ENCODE data around the gene NME3. TPM values are rescaled to one million over a fixed set of nuclear protein-coding genes. Genes with fewer than 3 reads are reported as not detected.

NME3 gene
- total RNA-seq, 4 donors from 2014 or later = 35.3 to 208 (median 59.7) TPM

DNA sequence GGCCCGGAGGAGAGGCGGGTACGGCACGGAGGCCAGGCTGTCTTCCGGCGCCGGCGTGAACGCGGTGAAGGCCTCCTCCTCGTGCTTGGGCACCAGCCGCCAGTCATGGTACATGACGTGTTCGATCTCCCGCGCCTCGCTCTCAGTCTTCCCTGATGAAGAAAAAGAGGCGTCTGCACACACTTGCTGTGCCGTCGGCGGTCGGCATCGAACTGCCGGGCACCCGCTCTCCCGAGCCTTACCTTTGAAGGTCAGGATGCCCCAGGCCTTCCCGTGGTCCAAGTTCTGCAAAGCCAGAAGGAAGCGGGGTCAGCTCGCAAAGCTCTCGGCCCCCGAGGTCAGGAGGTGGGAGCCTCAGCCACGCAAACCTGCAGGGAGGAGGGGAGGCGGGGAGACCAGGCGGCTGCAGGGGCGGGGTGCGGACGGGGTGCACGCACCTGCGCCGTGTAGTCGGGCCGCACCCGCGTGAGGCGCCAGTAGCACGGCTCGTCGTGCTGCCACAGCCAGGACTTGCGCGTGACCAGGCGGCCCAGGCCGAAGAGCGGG is 1.1 kb upstream of the NME3 start, which contains the start of gene EME2:
EME2 (plus strand) TSS at position 449 of the 546 bp plus-strand sequence. CDS start 418 bp downstream, outside the sequence.
- Histone ChIP-seq H3K4me3 (peak within 1 kb of the TSS; percentile 56 to 87), H3K36me3 (no peaks in the 10 kb centered on the region), H3K9me3 (no peaks in the 10 kb centered on the region), H3K27me3 (no peaks in the 10 kb centered on the region), H3K27ac (peak within 1 kb of the TSS; percentile 80 to 87), H3K4me1 (peaks cover 0 to 33% of the 10 kb centered on the region in 2 donors)
- intact Hi-C loops (cut with DNase I; ENCODE audit: low total_unique reads) = no loop called here
- DNase-seq = no peak
- TF ChIP-seq POLR2A (IDR thresholded peaks at IDR 0.05) (no peak), CTCF (IDR thresholded peaks at IDR 0.05) (no peak)

DNA sequence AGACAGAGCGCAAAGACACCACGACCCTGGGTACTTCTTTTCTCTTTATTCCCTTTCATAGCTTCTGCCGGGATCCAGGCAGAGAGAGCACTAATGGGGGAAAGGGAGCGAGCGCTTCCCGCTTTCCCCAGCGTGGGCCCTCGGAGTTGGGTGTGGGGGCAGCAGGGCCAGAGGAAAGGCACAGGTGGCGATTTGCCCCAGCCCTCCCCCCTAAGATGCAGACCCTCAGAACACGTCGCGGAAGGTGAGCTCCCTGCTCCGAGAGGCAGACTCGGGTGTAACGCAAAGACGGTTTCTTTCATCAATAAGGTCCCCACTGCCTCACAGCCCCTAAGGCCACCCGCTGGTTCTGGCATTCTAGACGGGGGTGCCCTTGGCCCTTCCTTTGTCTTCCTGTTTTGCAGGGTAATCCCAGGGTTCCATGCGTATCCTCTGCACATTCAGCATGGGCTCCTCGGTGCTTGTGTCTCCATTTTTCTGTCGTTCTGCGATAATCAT is 570 bp upstream of the NME3 start:
- Histone ChIP-seq H3K27me3 (no peaks in the 10 kb centered on the region), H3K4me3 (peak overlapping the region; percentile 56 to 87), H3K36me3 (no peaks in the 10 kb centered on the region), H3K9me3 (no peaks in the 10 kb centered on the region), H3K27ac (peak overlapping the region; percentile 74 to 87), H3K4me1 (peaks cover 0 to 33% of the 10 kb centered on the region in 2 donors)
- DNase-seq = no peak
- intact Hi-C loops (cut with DNase I; ENCODE audit: low total_unique reads) = no loop called here
- TF ChIP-seq POLR2A (IDR thresholded peaks at IDR 0.05) = no peak
- TF ChIP-seq CTCF (IDR thresholded peaks at IDR 0.05) = no peak

DNA sequence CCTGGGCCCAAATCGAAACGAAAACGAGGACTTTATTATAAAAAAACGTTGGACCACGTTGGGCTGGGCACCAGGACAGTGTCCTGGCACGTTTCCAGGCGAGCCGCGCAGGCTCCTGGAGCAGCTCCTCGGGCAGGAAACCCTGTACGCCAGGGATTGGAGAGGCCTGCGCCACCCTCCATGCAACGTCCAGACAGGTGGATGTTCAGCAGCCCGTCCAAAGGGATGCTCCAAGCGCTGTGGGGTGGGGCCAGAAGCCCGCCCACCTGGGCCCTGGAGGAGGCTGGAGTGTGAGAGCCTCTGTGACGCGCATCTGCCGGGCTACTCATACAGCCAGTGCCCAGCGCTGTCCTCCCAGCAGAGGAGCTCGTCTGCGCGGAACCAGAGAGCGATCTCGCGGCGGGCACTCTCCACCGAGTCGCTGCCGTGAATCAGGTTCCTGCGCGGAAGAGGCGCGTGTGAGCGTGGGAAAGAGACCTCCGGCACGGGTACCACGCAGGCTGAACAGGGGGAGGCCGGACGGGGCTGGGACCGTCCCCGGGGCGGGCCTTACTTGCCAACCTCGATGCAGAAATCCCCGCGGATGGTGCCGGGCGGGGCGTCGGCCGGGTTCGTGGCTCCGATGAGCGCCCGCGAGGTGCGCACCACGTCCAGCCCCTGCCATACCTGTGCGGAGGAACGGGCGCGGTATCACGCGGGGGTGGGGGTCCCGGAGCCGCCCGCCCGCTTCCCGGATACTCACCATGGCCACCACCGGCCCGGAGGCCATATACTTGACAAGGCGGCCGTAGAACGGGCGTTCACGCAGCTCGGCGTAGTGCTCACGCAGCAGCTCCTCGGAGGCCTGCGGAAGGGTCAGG is 785 bp downstream of the NME3 start:
- no peaks in the 10 kb centered on the region for H3K27me3 ChIP-seq
- DNase-seq = peak; percentile 70 to 72
- peak overlapping the region; percentile 56 to 87 for H3K4me3 ChIP-seq
- H3K9me3 ChIP-seq = no peaks in the 10 kb centered on the region
- TF ChIP-seq CTCF (IDR thresholded peaks at IDR 0.05) (no peak), POLR2A (IDR thresholded peaks at IDR 0.05) (no peak)
- peak overlapping the region; percentile 74 to 87 for H3K27ac ChIP-seq
- peaks cover 0 to 33% of the 10 kb centered on the region in 2 donors for H3K4me1 ChIP-seq
- no peaks in the 10 kb centered on the region for H3K36me3 ChIP-seq
- intact Hi-C loops (cut with DNase I; ENCODE audit: low total_unique reads) = no loop called here

- intact Hi-C loops (cut with DNase I; ENCODE audit: low total_unique reads) = no loop called here
- no peaks in the 10 kb centered on the region for H3K36me3 ChIP-seq
- H3K27me3 ChIP-seq = no peaks in the 10 kb centered on the region
- H3K4me3 ChIP-seq = peak overlapping the region; percentile 56 to 87
- H3K9me3 ChIP-seq = no peaks in the 10 kb centered on the region
- peak overlapping the region; percentile 74 to 87 for H3K27ac ChIP-seq
- DNase-seq = no peak
- TF ChIP-seq POLR2A (IDR thresholded peaks at IDR 0.05) = no peak
- no peak for TF ChIP-seq CTCF (IDR thresholded peaks at IDR 0.05)
- H3K4me1 ChIP-seq = peaks cover 0 to 33% of the 10 kb centered on the region in 2 donors
Measured at GRCh38 chr16:1769402-1770300, 1.7 kb downstream of the NME3 start.
